Transverse colon (tissue), 4 donors: ENCODE data around the gene CEP95.

ENCODE experiments used
- EP300 ChIP-seq: sonication (generic); formaldehyde crosslinking; IDR thresholded peaks from one replicate; pipeline ENCODE4 v1.6.1; 2017; ENCODE audit warnings: antibody characterized with exemption, low read depth
- POLR2A ChIP-seq: fragments of 450-650 bp; IDR thresholded peaks from one replicate; pipeline ENCODE4 v1.6.1; 2016; ENCODE audit warnings: antibody characterized with exemption, mild to moderate bottlenecking, moderate library complexity
- POLR2AphosphoS5 ChIP-seq, 3 donors: sonication (generic); formaldehyde crosslinking; IDR thresholded peaks; one replicate each; pipeline ENCODE4 v1.6.1; 2016; ENCODE audit warnings: antibody characterized with exemption in 3 of 3
- TF ChIP-seq, protein P1 (sequence below), 5 experiments: fragments of 200-600 bp in 3 of 5; fragments of 450-650 bp in 2 of 5; sonication (generic) in 3 of 5; IDR thresholded peaks; 1 replicate in 2 of 5; 2 replicates in 3 of 5; pipeline ENCODE4 v1.5.1; 2016 to 2017; ENCODE audit warnings: antibody characterized with exemption in 5 of 5, inconsistent platforms in 3 of 5, mild to moderate bottlenecking in 2 of 5, moderate library complexity in 1 of 5

DNA sequence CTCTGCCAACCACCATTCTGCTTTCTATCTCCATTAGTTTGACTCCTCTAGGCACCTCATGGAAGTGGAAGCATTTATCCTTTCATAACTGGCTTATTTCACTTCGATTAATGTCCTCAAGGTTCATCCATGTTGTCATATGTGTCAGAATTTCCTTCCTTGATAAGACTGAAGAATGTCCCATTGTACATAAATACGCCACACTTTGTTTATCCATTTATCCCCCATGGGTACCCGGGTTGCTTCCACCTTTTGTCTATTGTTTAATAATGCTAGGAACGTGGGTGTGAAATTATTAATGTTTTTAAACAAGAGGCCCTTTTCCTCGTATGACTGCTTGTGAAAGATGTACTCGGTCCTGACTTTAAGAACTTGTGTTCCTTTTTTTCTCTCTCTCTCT is 45.0 kb upstream of the CEP95 start:
- TF ChIP-seq, protein P1, sequence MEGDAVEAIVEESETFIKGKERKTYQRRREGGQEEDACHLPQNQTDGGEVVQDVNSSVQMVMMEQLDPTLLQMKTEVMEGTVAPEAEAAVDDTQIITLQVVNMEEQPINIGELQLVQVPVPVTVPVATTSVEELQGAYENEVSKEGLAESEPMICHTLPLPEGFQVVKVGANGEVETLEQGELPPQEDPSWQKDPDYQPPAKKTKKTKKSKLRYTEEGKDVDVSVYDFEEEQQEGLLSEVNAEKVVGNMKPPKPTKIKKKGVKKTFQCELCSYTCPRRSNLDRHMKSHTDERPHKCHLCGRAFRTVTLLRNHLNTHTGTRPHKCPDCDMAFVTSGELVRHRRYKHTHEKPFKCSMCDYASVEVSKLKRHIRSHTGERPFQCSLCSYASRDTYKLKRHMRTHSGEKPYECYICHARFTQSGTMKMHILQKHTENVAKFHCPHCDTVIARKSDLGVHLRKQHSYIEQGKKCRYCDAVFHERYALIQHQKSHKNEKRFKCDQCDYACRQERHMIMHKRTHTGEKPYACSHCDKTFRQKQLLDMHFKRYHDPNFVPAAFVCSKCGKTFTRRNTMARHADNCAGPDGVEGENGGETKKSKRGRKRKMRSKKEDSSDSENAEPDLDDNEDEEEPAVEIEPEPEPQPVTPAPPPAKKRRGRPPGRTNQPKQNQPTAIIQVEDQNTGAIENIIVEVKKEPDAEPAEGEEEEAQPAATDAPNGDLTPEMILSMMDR (IDR thresholded peaks at IDR 0.05): no peak
- TF ChIP-seq EP300: no peak
- no peak for TF ChIP-seq POLR2A
- TF ChIP-seq POLR2AphosphoS5 (IDR thresholded peaks at IDR 0.05): no peak
